Astrocyte of the hippocampus (primary cell): ENCODE data around the gene ZFPM1.
"Not testable (repeated sequence)": the region's sequence is repeated elsewhere in the genome, so short reads cannot be mapped to it uniquely, and the experiment has no call there.

Experiments
- DNase-seq: peaks from one replicate; pipeline ENCODE4 v3.0.0; 2011; ENCODE audit warnings: low read depth, low spot score

ZFPM1 gene

DNA sequence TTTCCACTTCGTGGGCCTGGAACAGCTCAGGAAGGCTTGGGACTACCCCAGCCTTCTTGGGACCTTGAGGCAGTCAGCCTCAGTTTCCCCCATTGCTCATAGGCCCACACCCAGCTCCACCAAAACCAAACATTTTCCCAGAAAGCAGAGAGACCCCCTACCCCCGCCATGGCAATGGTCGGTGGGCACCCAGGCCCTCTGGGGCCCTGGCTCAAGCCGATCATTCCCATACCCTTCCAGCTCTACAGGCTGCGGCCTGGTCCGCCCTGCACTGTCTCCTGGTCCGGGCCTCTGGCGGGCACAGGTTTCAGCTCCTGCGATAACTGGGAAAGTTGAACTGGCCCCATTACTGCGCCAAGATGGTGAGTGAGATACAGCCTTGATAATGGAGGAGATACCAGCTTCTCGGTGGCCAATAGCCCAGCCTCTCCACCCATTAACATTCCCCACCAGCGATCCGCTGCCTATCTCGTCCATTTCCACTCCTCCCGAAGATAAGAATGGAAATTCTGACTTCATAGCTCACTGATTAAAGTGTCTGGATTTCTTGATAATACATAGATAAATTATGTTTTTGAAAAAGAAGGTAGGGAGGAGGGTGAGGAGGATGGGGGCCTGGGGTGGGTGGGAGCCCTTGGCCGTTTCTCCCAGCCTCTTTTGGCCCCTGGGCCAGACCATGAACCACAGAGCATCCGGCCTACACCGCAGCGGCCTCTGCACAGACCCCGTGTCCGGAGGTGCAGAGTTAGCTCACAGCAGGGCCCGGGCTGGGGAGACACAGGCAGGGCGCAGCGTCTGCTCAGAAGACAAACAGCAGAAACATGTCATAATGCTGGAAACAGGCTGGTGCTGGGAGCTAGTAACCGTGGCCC lies 11.6 kb downstream of the ZFPM1 start:
- DNase-seq: no peak

DNA sequence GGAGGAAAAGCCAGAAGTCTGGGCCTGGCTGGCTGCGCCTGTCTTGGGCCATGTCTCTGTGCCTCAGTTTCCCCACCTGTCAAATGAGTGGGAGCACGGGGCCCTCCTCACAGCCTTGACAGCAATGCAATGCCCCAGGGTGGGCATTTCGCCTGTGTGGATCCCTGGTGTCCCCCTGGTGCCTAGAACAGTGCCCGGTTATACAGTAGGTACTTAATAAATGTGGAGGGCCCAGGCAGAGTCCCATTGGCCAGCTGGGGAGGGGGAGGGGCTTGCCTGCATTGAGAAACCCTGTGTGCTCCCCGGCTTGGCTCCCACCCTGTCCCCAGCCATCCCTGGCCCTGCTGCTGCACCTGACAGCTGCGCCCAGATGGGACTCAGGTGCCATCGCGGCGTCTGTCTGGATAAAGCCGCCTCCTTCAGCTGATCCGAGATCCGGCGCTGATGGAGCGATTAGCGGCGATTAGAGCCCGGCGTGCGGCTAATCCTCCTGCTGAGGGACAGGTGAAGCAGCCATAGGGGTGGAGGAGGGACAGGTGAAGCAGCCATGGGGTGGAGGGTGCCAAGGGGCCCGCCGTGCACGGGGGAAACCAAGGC lies 12.4 kb downstream of the ZFPM1 start:
- DNase-seq: no peak

GRCh38 chr16:88466175-88466862 lies 13.2 kb downstream of the ZFPM1 start:
- no peak for DNase-seq

DNA sequence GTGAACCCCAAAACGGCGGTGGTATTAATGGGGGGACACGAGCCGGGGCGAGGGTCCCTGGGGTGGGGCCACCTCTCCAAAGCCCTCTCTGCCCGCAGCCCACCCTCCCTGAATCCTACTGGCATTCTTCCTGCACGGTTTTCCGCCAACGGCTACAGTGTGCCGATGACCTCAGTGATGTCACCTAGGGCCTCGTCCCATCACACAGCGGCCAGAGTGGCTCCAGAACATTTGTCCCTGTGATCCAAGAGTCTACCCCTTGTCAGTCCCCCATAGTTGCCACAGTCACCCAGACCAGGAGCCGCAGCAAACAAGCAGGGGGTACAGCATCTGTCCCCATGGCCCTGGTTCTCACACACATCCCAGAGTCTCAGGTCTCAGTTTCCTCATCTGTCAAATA lies 13.9 kb downstream of the ZFPM1 start:
- no peak for DNase-seq

DNA sequence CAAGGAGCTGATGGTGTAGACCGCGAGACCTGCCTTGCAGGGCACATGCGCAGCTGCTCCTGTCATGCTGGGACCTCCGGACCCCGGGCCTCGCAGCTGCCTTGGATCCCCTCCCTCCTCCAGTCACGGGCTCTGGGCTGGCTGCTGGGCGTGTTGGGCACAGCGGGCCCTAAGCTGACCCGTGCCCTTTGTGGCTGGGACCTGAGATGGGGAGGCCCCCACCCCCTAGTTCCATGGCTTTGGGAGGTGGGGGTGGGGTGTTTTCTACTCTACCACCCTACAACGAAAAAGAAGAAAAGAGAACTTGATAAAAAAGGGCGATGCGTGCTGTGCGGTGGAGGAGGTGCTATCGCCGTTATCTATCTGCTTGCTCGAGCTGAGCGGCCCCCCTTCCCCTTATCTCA lies 14.5 kb downstream of the ZFPM1 start:
- no peak for DNase-seq

DNA sequence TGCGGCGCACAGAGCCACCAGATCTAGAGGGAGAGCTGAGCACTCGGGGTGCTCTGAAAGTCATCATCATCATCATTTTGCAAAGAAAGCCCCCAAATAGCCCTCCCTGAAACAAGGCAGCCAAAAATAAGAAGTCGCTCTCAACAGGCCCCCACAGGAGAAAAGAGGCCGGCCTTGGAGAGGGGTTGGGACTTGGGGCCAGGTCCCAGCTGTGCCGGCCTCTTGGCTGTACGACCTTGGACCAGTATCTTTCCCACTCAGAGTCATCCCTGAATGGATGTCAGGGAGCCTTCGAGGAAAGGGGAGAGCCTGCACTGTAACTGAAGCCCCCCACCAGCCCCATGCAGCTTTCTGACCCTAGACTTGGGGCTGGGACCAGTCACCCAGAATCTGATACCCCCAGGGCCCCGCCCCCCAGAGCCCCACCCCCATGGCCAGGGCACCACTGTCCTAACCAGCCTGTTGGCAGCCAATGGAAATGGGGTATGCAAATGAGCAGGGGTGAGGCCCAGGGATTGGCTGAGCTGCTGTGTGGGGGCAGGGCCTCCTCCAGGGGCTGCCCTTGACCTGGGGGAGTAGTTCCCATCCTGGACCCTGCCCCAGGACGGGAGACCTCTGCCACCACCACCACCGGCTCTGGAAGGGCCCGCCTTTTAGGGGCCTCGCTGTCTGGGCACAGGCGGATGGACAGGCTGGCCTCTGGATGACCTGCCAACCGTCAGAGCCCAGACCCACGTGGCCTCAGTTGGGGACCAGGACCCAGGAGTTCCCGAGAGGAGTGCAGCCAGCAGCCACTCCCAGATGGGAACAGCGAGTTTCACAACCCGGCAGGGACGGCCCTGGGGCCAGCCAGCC lies 15.4 kb downstream of the ZFPM1 start:
- peak; percentile 63 for DNase-seq

DNA sequence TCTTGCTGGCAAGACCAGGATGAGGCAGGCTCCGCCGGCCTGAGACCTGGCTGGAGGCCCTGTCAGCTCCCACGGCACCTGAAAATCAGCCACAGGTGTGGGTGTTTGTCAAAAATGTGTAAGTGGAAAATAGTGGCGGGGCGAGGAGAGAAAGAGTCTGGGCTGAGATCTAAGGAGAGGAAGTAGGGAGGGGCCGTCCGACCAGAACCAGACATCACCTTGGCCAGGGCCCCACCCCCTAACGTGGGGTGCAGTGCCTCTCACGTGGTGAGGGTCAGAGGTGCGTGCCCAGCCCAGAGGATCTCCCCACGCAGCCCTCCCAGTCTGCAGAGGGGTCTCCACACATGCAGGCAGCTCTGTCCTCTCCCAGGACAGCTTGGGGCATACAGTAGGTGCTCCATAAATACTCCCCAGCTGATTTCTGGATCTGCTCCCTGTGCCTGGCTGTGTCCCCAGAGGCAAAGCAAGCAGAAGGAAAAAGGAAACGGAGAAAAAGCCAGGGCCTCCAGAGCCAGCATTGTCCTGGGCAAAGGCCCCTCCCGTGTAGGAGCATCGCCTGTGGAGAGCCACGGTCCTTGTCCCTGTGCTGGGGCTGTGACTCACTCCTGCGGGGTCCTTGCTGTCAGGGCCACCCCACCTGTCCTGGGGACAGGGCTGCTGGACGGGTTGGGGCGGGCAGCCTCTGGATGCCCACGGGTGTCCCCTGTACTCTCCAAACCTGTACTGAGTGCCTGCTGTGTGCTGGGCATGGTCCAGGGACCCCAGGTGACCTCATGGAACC lies 16.7 kb downstream of the ZFPM1 start:
- DNase-seq: no peak

- not testable (repeated sequence) for DNase-seq
Observed at GRCh38 chr16:88470396-88470680, 17.3 kb downstream of the ZFPM1 start.

- DNase-seq: not testable (repeated sequence)
Observed at GRCh38 chr16:88470696-88471095, 17.6 kb downstream of the ZFPM1 start.

GRCh38 chr16:88471115-88471514 lies 18.0 kb downstream of the ZFPM1 start:
- no peak for DNase-seq

- DNase-seq: no peak
Observed at GRCh38 chr16:88471575-88471974, 18.5 kb downstream of the ZFPM1 start.

DNA sequence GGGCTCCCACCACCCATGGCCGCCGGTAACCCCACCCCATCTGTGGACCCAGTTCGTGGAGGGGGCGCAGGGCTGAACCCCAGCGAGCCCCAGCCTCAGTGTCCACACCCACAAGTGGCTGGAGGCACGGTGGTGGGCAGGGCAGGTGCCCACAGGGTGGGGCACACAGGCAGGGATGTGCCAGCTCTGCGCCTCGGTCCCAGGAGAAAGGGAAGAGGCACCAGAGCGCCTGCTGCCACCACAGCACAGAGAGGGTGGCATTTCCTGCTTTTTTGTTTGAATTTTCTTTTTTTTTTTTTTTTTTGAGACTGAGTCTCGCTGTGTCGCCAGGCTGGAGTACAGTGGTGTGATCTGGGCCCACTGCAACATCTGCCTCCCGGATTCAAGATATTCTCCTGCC lies 19.0 kb downstream of the ZFPM1 start:
- no peak for DNase-seq

- DNase-seq: no peak
Observed at GRCh38 chr16:88472637-88473205, 19.6 kb downstream of the ZFPM1 start.

GRCh38 chr16:88473666-88474534 lies 20.8 kb downstream of the ZFPM1 start:
- no peak for DNase-seq

DNA sequence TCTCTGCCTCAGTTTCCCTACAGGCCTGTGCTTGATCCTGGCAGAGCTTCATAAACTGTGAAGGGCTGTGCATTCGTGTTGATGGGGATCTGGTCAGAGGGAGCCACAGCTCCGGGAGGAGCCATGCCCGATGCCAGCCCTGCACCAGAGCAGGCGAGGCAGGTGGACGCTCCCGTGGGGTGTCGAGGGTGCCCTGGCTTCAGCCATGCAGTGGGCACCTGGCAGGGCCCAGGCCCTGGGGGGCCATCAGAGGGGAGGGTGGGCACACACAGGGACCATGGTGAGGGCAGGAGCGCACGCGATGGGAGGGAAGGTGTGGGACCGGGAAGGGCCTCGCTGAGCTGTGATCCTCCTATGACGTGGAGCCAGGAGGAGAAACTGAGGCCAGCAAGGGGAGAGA lies 22.0 kb downstream of the ZFPM1 start:
- no peak for DNase-seq

- DNase-seq: no peak
Observed at GRCh38 chr16:88476203-88476602, 23.1 kb downstream of the ZFPM1 start.

DNA sequence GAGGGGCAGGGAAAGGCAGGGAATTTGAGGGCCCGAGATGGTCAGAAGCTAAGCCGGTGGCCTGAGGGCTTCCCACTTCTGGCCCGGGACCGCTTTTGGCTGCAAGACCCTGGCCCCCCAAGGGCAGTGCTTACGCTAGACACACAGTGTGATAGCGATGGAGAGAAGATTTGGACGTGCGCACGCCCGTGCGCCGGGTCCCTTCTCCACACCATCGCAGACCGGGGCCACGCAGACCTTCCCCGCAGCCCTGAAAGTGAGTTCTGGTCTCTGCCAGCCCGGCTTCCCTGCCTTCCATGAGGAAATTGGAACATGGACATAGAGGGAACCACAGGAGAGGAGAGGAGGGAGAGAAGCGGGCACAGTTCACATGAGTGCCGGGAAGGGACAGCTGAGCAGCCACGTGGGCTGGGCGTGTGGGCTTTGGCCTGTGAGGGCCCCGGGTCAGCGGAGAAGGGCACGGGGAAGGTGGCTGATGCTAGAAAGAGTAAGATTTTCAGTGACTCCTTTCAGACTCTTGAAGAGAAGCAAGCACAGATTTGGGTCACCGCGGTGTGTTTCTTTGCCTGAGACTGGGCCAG lies 23.8 kb downstream of the ZFPM1 start:
- DNase-seq: no peak

GRCh38 chr16:88477631-88478519 lies 24.8 kb downstream of the ZFPM1 start:
- peak; percentile 75 for DNase-seq
